PC-3 (cell line): Measurements from ENCODE around the gene TBX3. TPM values are rescaled to one million over a fixed set of nuclear protein-coding genes. Genes with fewer than 3 reads are reported as not detected.

ENCODE experiments used
- ATAC-seq: fragments of 200-7000 bp; cut with Tn5 transposase; 2 replicates; pipeline ENCODE4 v1.9.1; 2020; ENCODE audit warnings: mild to moderate bottlenecking, moderate library complexity
- BruUV-seq: library from RNA; stranded (reverse); fragments of 400-500 nt; replicated peaks from 2 replicates; lab custom pipeline; 2021; lab: Mats Ljungman, UMichigan
- CTCF ChIA-PET: fragments of 300-600 bp; sonication (Branson Sonifier 250); formaldehyde crosslinking; loops from one replicate; lab custom pipeline; 2022; ENCODE audit warnings: antibody characterized with exemption; lab: Charles Lee
- POLR2A ChIA-PET: fragments of 300-600 bp; sonication (Branson Sonifier 250); formaldehyde crosslinking; loops from one replicate; lab custom pipeline; 2022; ENCODE audit warnings: antibody characterized with exemption; ENCODE audit not compliant: unreplicated experiment; lab: Charles Lee
- DNase-seq: peaks from one replicate; pipeline ENCODE4 v3.0.0-alpha.2; 2015
- H2AFZ ChIP-seq: fragments of 300-600 bp; sonication (generic); 2 replicates; pipeline ENCODE4 v1.6.0; 2016; ENCODE audit warnings: antibody characterized with exemption, low read length
- H3F3A ChIP-seq: fragments of 300-600 bp; sonication (generic); one replicate; pipeline ENCODE4 v1.6.0; 2017; ENCODE audit warnings: antibody characterized with exemption, low read length, control low read depth, mild to moderate bottlenecking; ENCODE audit not compliant: unreplicated experiment
- H3K27ac ChIP-seq: fragments of 300-600 bp; sonication (generic); 2 replicates; pipeline ENCODE4 v1.5.1; 2016; ENCODE audit warnings: mild to moderate bottlenecking, low read length
- H3K27me3 ChIP-seq: fragments of 300-600 bp; sonication (generic); 2 replicates; pipeline ENCODE4 v1.6.1; 2016; ENCODE audit warnings: low read length, mixed read lengths
- H3K36me3 ChIP-seq: fragments of 300-600 bp; sonication (generic); 2 replicates; pipeline ENCODE4 v1.6.1; 2016; ENCODE audit warnings: low read depth, mixed run types, low read length, mixed read lengths
- H3K4me1 ChIP-seq: fragments of 300-600 bp; sonication (generic); 2 replicates; pipeline ENCODE4 v1.5.1; 2016; ENCODE audit warnings: low read length; ENCODE audit not compliant: insufficient read depth
- H3K4me2 ChIP-seq: fragments of 300-600 bp; sonication (generic); 2 replicates; pipeline ENCODE4 v1.6.0; 2016; ENCODE audit warnings: low read length
- H3K4me3 ChIP-seq: fragments of 300-600 bp; sonication (generic); 2 replicates; pipeline ENCODE4 v1.5.1; 2016; ENCODE audit warnings: mild to moderate bottlenecking, low read length, mixed read lengths
- H3K79me2 ChIP-seq: fragments of 300-600 bp; sonication (generic); 2 replicates; pipeline ENCODE4 v1.6.1; 2017; ENCODE audit warnings: low read length, mixed read lengths
- H3K9ac ChIP-seq: fragments of 300-600 bp; sonication (generic); 2 replicates; pipeline ENCODE4 v1.6.0; 2016; ENCODE audit warnings: mild to moderate bottlenecking, low read length
- H3K9me2 ChIP-seq: fragments of 300-600 bp; sonication (generic); replicated peaks from 2 replicates; pipeline ENCODE4 v1.6.1; 2016; ENCODE audit warnings: mixed run types, low read length, mixed read lengths
- H3K9me3 ChIP-seq: fragments of 300-600 bp; sonication (generic); 2 replicates; pipeline ENCODE4 v1.6.1; 2016; ENCODE audit warnings: low read length, mixed read lengths
- H4K20me1 ChIP-seq: fragments of 300-600 bp; sonication (generic); 2 replicates; pipeline ENCODE4 v1.6.1; 2016; ENCODE audit warnings: low read length, mixed read lengths
- EZH2 ChIP-seq: fragments of 300-600 bp; sonication (generic); IDR thresholded peaks from one replicate; pipeline ENCODE4 v1.6.1; 2017; ENCODE audit warnings: antibody characterized with exemption, mild to moderate bottlenecking, low read length; ENCODE audit not compliant: unreplicated experiment
- EZH2phosphoT487 ChIP-seq: fragments of 300-600 bp; sonication (generic); IDR thresholded peaks from 2 replicates; pipeline ENCODE4 v1.6.1; 2018; ENCODE audit warnings: mild to moderate bottlenecking, antibody characterized with exemption, low read length, borderline replicate concordance
- intact Hi-C: fragments of 100-400 bp; cut with micrococcal nuclease; formaldehyde crosslinking; loops from 2 replicates; pipeline ENCODE4 v1.9.0; 2023
- total RNA-seq: library from RNA; depleted of rRNA; stranded (reverse); fragments of >200 nt; gene quantifications from 2 replicates; pipeline ENCODE4 v1.2.3, GENCODE V29; 2014
- TF ChIP-seq, protein P1 (sequence below): fragments of 300-600 bp; sonication (generic); conservative IDR thresholded peaks from 2 replicates; pipeline ENCODE4 v1.5.1; 2017; ENCODE audit warnings: antibody characterized with exemption, low read depth, mild to moderate bottlenecking, low read length

TBX3 gene
- total RNA-seq, 1 experiment from 2014 or later: 89.4 TPM

DNA sequence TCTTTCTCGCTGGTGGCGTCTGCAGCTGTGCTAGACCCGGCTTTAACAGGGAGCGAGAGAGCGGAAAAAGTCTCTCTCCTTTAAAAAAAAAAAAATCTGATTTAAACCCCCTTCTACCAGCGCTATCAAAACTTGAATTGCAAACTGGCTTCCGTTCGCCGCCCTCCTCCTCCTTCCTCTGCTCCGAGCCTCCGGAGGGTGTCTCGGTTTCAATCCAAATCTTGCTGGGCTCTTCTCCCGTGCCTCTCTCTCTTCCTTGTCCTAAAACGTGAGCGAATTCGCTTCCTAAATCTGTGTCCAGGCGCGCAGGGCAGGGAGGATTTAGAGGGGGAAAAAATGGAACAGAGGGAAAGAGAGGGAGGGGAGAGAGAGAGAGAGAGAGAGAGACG lies 272 bp downstream of the TBX3 start:
- DNase-seq: no peak
- intact Hi-C loops: loop anchor here (1.0 to 5.0 kb wide), 12 partner anchors 85 to 715 kb away; no protein-coding TSS in a partner anchor
- ChIA-PET POLR2A (interaction anchor here (0.5 to 1.5 kb wide), 26 partner anchors 8 to 1070 kb away, joined by 3 to 41 read pairs (median 6); no protein-coding TSS in a partner anchor), CTCF (interaction anchor here (0.5 to 1.7 kb wide), 23 partner anchors 13 to 1072 kb away, joined by 3 to 28 read pairs (median 4); no protein-coding TSS in a partner anchor)
- peaks cover 50% of the 10 kb centered on the region for H4K20me1 ChIP-seq
- H3K9me3 ChIP-seq: no peaks in the 10 kb centered on the region
- peaks cover 66% of the 10 kb centered on the region for H3K79me2 ChIP-seq
- no peak for ATAC-seq
- H3K9me2 ChIP-seq: no peaks in the 10 kb centered on the region
- peak overlapping the region; percentile 94 for H3K4me3 ChIP-seq
- H3K36me3 ChIP-seq: peaks cover 39% of the 10 kb centered on the region
- H3K27me3 ChIP-seq: no peaks in the 10 kb centered on the region
- H3K9ac ChIP-seq: peak overlapping the region; percentile 97
- TF ChIP-seq EZH2: no peak
- no peak for TF ChIP-seq EZH2phosphoT487
- TF ChIP-seq, protein P1, sequence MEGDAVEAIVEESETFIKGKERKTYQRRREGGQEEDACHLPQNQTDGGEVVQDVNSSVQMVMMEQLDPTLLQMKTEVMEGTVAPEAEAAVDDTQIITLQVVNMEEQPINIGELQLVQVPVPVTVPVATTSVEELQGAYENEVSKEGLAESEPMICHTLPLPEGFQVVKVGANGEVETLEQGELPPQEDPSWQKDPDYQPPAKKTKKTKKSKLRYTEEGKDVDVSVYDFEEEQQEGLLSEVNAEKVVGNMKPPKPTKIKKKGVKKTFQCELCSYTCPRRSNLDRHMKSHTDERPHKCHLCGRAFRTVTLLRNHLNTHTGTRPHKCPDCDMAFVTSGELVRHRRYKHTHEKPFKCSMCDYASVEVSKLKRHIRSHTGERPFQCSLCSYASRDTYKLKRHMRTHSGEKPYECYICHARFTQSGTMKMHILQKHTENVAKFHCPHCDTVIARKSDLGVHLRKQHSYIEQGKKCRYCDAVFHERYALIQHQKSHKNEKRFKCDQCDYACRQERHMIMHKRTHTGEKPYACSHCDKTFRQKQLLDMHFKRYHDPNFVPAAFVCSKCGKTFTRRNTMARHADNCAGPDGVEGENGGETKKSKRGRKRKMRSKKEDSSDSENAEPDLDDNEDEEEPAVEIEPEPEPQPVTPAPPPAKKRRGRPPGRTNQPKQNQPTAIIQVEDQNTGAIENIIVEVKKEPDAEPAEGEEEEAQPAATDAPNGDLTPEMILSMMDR: no peak
- no peak overlapping the region for H2AFZ ChIP-seq
- peak overlapping the region; percentile 92 for H3K4me2 ChIP-seq
- peak overlapping the region; percentile 95 for H3K27ac ChIP-seq
- H3F3A ChIP-seq: no peaks in the 10 kb centered on the region
- peaks cover 21% of the 10 kb centered on the region for H3K4me1 ChIP-seq
- no TSS peak for BruUV-seq

GRCh38 chr12:114682785-114683708 lies 928 bp downstream of the TBX3 start:
- TF ChIP-seq EZH2phosphoT487: no peak
- TF ChIP-seq, protein P1: 0 out of 2 replicates have a peak, but pooled peaks have one; percentile 23
- intact Hi-C loops: loop anchor here (5.0 kb wide), 3 partner anchors 249 to 669 kb away; no protein-coding TSS in a partner anchor
- Histone ChIP-seq H3K4me2 (peak overlapping the region; percentile 92), H3K27ac (peak overlapping the region; percentile 95), H2AFZ (no peak overlapping the region), H3K9me3 (no peaks in the 10 kb centered on the region), H3K4me1 (peaks cover 27% of the 10 kb centered on the region), H3K36me3 (peaks cover 46% of the 10 kb centered on the region), H3F3A (no peaks in the 10 kb centered on the region), H3K4me3 (peak overlapping the region; percentile 94), H3K79me2 (peaks cover 73% of the 10 kb centered on the region), H4K20me1 (peaks cover 56% of the 10 kb centered on the region), H3K9me2 (no peaks in the 10 kb centered on the region), H3K27me3 (no peaks in the 10 kb centered on the region), H3K9ac (peak overlapping the region; percentile 97)
- ATAC-seq: no peak
- CTCF ChIA-PET: interaction anchor here (0.5 to 1.7 kb wide), 8 partner anchors 12 to 1070 kb away, joined by 3 to 28 read pairs (median 5); no protein-coding TSS in a partner anchor
- POLR2A ChIA-PET: interaction anchor here (0.7 to 1.5 kb wide), 7 partner anchors 7 to 544 kb away, joined by 3 to 41 read pairs (median 7); no protein-coding TSS in a partner anchor
- peak; percentile 47 for DNase-seq
- TSS peak; percentile 64 for BruUV-seq
